Measurements from ENCODE around the gene C1RL.

Gene C1RL, protein sequence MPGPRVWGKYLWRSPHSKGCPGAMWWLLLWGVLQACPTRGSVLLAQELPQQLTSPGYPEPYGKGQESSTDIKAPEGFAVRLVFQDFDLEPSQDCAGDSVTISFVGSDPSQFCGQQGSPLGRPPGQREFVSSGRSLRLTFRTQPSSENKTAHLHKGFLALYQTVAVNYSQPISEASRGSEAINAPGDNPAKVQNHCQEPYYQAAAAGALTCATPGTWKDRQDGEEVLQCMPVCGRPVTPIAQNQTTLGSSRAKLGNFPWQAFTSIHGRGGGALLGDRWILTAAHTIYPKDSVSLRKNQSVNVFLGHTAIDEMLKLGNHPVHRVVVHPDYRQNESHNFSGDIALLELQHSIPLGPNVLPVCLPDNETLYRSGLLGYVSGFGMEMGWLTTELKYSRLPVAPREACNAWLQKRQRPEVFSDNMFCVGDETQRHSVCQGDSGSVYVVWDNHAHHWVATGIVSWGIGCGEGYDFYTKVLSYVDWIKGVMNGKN

DNA sequence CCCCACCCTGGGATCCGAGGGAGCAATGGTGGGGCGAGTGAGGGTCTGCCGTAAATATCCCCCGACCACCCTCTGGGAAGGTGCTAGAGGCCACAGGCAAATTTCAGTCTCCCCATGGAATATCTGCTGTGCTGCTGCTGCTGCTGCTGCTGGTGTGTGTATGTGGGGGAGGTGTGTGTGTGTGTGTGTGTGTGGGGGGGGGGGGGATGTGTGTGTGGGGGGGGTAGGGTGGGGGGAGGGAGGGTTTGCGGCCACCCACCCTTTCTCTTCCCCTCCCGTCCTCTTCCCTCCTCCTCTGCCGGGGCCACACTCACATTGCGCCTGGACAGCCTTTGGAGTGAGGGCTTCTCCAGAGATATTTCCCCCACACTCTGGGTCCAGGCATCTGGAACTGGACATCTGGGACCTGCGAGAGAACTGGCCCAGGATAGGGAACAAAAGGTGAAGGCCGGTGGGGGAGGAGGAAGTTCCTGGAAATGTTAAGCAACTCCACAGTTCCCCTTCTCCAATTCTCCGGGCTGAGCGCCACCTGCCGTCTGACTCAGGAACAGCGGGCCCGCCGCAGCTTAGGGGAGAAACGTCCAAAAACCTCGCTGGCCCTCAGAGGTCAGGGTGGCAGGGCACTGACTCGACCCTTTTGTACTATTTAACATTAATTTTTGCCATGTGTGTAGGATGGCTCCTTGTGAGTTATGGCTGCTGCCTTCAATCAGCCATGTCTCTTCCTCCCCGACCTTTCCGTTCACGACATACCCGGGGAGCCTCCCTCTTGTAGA is at the start of gene C1RL:
C1RL (minus strand) TSS at position 419 of the 776 bp plus-strand sequence; CDS start at position 385, 34 bp downstream.
- peak; percentile 94 for DNase-seq

DNA sequence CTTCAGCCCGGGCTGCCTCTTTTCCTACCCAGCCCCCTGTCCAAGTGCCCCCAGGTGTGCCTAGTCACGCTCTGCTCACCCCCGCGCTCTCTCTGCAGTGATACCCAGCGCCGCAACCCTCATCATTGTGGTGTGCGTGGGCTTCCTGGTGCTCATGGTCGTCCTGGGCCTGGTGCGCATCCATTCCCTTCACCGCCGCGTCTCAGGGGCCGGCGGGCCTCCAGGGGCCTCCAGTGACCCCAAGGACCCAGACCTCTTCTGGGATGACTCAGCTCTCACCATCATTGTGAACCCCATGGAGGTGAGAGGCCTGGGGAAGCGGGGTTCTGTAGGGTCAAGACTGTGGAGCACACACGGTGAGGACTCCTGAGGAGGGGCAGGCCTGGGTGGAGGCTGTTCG is 48.4 kb upstream of the C1RL start:
- no peak for DNase-seq

DNA sequence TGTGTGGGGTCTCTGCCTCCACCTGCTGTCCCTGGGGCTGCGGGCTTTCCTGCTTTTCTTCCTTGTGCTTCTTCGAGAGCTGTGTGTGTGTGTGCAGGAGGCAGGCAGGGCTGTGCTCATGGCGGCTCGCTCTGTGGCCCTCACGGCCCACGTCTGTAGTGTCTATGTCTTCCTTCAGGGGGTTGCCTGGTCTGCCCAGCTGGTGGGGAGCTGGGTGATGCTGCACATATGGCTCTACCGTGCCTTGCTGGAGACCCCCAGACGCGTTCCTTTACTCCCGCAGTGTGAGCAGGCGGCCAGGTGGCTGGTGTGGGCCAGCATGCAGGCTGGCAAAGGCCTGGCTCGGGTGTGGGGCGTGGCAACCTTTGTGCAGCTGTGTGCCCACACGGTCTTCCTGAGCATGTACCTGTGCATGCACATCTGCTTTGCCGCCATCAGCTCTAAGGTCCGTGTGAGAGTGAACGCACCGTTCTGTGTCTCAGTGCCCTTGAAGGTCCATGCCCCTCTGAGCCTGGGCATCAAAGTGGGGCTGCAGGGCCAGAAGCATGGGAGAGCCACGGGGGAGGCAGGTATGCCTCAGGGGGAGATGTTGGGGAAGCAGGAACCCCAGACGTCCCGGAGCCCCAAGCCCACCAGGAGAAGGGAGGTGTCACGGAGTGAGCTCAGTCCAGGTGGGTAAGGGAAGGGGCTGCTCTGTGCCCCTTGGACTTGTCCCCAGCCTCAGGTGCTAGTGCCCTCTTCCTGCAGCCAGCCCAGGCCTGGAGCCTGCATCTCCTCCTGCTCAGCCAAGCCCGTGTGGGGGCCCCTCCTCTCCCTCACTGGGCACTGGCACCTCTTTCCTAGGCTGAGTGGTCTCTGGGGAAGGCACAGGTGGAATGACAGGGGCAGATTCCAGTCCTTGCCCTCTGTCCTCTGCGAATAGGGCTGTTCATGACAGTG is 47.5 kb upstream of the C1RL start:
- DNase-seq, result no peak

DNA sequence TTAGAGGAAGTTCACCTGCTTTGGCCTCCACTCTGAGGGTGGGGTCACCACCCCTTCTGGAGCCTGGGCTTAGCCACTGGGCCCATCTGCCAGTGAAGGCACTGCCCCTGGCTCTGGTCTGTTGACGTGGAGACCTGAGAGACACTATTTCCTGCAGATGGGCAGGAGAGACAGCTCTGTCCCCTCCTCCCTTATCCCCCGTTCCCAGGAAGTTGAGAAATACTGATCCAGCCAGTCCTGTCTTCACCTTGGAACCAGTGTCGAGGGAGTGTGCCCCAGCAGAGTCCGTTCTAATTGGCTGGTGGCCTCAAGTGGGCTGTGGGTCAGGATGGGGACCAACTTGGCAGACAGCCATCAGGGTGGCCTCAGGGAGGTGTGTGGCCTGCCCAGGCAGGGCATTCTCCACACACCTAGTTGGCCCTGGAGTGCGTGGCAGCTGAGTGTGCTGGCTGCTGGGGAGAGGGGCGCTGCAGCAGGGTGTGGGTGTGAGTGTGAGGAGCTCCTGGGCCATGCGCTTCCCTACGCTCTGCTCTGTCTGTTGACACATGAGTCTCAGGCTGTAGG is 46.5 kb upstream of the C1RL start:
- DNase-seq, result no peak

DNA sequence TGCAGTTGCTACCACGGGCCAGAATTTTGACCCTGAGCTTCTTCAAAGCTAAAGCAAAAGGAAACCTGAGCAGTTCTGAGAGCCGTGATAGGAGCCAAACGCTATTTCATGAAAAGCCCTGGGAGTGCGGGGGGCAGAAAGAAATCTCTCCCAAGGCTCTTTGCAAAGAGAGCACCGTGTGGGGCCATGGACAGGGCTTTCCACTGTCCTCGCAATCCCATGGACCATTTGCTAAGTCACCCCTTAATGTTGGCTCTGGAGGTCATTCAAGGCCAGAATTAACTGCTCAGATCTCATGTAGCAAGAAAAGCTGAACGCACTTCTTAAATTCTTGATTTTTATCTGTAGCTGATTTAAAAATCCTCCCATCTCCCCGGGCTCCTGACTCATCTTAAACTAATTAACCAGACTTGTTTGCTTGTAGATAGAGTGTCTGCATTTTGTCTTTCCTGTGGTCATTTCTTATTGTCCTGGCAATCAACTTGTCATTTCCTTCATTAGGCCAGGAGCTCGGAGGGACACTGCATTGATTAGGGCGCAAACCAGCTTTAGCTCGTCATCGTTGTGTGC is 46.0 kb upstream of the C1RL start:
- no peak for DNase-seq

DNA sequence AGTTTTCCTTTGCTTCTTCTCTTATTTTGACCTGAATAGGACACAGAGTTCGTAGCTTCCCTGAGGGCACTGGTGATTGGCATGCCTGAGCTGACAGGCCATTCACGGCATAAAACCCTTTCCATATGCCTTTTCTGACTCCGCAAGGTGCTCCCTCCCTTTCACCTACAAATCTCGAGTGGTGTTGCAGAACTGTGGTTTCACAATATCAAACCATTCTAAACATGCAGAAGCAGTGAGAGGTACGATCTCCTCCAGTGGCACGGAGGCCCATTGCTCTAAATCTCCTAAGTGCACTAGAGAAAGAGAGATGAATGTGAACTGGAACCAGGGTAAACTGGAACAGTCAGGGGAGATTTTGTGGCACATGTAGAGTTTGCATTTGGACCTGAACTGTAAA is 45.0 kb upstream of the C1RL start:
- DNase-seq, result no peak

DNA sequence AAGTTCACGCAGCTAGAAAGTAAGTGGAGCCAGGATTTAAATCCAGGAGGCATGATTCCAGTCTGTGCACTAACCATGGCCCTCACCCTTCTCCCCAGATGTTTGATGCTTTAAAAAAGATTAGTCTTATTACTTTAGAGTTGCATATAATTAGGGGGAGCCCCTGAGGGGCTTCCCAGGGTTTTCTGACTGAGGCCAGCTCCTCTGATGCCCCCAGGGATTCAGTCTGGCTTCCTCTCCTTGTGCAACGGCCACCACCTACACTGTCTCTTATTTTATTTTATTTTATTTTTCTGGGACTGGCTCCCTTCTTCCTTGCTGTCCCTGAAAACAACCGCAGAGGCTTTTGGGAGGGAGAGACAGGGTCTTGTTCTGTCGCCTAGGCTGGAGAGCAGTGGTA is 43.8 kb upstream of the C1RL start:
- no peak for DNase-seq

DNA sequence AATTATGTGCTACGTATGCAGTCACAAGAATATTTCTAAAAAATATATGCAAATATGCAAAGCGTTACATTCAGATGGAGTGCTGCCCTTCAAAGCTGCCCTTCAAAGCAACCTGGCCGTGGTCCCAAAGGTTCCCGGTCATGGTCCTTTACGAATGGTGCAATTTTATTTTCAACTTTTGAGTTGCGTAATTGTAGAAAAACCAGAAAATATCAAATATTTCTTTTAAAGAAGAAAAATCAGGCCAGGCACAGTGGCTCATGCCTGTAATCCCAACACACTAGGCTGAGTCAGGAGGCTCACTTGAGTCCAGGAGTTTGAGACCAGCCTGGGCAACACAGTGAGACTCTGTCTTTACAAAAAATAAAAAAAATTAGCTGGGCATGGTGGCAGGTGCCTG is 42.5 kb upstream of the C1RL start:
- no peak for DNase-seq

DNA sequence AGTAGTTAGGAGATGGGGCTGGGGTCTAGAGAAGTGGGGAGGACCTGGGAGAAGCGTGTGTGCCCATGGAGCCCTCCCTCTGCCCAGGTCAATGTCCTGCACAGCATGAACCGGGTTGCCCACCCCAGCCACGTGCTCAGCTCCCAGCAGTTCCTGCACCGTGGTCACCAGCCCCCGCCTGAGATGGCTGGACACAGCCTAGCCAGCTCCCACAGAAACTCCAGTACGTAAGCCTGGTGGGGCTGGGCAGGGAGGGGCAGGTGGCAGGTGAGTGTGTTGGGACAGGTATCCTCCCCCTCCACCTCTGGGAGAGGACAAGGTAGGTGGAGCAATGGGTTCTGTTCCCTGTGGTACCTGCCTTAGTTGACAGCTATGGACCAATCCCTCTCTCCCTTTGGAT is 41.8 kb upstream of the C1RL start:
- DNase-seq, result no peak

DNA sequence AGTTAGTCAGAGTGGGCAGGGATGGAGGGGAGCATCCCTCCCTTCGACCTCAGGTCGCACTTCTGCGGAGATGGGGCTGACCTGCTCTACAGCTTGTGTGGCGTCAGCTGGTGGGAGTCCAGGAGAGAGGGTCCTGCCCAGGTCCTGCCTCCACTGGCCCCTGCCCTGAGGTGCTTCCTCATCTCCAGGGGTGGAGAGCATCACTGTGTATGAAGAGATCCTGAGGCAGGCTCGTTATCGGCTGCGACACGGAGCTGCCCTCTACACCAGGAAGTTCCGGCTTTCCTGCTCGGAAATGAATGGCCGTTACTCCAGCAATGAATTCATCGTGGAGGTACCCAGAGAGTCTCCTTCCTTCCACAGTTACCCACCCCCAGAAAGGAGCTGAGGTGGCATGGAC is 41.3 kb upstream of the C1RL start:
- no peak for DNase-seq

DNA sequence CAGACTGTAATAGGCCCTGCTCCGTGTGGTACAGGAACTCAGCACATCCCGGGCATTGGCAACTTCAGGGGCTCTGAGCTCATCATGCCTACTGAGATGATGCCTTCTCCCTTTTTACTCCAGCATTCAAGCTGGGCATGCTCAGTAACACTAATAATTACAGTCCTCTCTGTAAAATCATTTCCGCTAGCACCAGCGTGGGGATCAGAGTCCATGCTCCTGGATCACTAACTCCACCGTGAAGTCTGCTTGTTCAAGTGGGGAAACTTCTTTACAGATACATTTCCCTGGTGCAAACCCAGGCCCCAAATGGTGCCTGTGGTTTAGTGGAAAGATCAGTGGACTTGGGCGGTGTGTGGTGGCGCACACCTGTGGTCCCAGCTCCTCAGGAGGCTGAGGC is 37.9 kb upstream of the C1RL start:
- DNase-seq, result no peak

DNA sequence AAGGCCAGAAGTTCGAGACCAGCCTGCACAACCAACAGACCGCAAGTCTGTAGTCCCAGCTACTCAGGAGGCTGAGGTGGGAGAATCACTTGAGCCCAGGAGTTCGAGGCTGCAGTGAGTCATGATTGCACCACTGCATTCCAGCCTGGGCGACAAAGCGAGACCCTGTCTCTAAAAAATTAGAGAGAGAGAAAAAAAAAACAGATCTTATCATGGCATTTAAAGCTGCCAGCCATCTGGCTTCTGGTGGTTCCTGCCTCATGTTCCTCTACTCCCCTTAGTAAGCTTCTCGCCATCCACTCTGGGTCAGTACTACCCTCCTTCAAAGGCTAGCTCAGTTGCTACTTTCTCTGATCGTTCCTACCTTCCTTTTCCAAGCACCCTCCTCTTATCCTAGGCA is 37.2 kb upstream of the C1RL start:
- DNase-seq, result no peak

DNA sequence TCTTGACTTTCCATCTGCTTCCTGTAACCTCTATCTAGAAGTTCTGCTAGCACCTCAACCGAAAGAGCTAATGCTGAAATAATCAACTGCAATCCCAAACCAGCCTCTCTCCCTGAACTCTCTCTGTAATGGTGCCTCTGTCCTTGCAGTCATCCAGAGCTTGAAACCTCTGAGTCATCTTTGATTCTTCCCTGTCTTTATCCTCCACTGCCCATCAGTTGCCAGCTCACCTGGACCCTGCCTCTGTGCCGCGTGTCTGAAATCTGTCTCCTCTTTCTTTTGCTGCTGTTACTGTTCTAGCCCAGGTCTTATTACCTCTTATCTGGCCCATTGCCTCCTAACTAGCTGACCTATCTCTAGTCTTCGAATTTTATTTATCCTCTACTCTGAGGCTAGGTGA is 36.7 kb upstream of the C1RL start:
- no peak for DNase-seq

DNA sequence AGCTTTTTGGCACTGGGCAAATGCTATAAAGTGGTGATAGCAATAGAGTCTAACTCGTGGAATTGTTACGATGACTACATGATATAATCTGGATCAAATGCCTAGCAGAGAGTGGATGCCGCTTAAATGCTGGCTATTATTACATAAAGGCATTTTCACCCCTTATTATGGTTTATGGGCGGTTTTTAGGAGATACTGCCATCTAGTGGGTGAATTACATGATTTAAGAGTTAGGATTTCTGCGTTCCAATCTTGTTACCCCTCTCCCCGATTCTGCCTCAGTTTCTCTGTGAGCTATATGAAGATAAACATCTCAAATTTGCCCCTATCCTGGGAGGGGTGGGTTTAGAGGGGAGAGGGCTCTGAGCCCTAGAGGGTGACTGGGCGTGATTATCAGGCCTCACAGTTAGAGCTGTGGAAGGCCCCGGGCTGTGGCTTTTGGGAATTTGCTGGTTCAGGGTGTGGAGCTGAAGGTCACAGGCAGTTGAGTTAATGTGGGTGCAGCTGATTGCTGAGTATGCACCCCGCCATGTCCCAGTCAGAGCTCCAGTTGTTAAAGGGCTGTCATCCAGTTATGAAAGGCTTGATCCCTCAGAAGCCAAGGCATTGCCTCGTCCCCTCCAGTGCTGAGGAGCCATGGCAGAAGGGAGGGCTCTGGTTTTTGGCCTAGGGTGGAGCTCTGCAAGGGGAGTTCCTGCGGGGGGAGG is 35.6 kb upstream of the C1RL start:
- peak; percentile 91 for DNase-seq

DNA sequence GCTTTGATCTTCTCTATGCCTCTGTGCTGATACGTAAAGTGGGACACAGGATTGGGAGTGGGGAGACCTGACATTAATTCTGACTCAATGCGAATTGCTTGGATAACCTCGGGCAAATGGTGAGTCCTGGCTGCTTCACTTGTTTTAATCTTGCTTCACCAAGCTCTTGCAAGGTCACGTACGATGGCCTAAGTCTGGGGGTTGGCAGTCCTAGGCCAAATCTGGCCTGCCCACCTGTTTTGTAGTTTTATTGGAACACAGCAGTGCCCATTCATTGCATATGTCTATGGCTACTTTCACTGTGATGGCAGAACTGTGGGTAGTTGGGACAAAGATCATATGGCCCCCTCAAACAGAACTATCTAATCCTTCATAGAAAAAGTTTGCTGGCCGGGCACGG is 34.5 kb upstream of the C1RL start:
- DNase-seq, result no peak

DNA sequence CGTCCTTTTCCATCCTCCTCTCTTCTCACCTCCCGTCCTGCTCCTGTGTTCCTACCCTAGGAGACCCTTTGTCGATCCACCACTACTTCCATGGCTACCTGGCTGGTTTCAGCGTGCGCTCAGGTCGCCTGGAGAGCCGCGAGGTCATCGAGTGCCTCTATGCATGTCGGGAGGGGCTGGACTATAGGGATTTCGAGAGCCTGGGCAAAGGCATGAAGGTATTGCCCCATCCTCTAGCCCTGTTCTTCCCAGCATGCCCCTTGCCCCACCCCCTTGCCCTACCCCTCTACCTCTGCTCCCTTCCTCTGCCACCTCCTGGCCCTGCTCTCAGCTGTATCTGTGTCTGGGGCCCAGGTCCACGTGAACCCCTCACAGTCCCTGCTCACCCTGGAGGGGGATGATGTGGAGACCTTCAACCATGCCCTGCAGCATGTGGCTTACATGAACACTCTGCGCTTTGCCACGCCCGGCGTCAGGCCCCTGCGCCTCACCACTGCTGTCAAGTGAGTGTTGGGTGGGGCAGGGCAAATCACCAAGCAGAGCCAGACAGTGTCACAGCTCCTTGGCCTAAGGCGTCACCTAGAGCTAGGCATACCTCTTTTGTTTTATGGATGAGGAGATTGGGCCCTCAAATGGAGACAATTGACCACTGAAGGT is 33.9 kb upstream of the C1RL start:
- no peak for DNase-seq

DNA sequence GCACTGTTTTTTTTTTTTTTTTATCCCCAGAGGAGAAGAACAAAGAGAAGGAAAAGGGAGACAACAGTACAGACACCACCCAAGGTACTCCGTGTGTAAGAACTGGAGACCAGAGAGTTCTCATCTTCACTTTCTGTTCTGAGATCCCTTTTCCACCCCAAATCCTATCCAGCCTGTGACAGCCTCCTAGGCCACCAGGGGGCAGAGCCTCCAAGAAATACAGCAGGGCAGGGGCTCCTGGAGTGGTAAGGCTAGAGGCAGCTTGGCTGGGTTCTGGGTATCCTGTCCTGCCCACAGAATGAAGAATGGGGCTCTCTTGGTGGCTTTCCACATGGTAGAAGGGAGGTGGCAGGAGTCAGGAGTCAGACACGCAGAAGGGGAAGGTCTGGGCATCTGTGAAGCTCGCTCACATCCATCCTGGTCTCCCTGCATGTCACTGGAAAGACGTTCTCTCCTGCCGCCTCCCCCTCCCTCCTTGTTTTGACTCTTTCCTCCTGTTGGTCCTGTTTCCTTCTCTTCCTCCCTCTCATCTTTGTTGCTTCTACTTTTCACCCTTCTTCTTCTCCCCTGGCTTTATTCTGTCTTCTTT is 33.1 kb upstream of the C1RL start:
- peak; percentile 73 for DNase-seq

DNA sequence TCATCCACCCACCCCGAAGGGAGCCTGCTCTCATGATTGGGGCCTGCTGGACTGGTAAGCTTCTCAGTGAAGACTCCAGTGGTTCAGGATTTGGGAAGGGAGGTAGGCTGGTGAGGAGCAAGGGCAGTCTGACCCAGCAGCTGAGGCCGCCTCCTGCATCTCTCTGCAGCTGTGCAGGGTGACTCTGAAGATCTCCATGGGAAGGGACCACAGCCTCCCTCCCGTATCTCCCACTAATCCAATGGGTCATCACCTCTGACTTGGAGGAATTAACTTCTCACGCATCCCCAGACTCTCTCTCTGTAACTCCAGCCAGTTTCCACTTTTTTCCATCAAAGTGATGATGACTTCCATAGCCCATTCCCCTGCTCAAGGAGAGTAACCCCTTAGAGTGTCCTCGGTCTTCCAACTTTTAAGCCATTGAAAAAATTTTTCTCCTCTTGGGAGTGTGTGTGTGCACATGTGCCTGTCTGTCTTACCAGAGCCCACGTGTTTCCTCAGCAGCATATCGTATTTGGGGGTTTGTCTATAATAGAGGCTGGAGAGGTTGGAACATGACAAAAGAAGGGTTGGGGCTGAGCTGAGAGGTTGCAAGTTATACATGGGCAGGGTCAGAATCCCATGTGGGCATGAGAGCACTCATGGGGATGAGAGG is 32.5 kb upstream of the C1RL start:
- no peak for DNase-seq

DNA sequence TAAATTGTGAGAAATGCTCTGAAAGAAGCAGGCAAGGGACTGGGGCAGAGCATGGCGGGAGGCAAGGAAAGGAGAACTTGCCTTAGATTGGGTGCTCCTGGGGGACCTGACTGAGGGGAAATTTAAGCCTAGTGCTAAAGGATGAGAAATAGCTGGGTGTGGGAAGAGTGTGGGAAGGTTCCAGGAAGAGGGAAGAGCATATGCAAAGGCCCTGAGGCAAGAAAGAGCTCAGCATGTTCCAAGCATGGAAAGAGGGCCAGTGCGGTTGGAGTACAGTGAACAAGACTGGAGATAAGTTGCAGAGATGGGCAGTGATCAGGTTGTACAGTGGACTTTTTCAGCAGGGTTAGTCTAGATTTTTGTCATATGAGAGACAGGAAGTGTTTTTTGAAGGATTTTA is 30.2 kb upstream of the C1RL start:
- DNase-seq, result no peak

DNA sequence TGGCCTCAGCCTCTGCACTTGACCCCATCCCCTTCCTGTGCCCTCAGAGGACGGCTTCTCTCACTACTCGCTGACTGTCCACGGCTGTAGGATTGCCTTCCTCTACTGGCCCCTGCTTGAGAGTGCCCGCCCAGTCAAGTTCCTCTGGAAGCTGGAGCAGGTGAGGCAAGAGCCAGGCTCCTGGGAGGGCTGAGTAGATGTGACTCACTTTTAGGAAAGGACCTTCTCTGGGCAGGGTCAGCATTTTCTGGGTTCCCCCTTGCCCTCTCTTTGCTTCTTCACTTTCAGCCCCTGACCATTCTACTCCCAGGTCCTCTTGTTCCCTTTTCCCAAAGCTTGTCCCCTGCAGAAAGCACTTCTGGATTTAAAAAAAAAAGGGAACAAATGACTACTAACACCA is 28.9 kb upstream of the C1RL start:
- DNase-seq, result no peak

Data from NCI-H2171 (cell line).